T follicular helper cell (primary cell): Measurements from ENCODE around the gene PIBF1.
"Not testable (repeated sequence)": the region's sequence is repeated elsewhere in the genome, so short reads cannot be mapped to it uniquely, and the experiment has no call there.

Experiments
- DNase-seq: peaks from one replicate; pipeline ENCODE4 v3.0.0-alpha.2; 2020; ENCODE audit warnings: low read depth

The PIBF1 gene

GRCh38 chr13:73018336-73018735 lies 236.4 kb downstream of the PIBF1 start:
- no peak for DNase-seq

GRCh38 chr13:73025217-73026012 lies 243.5 kb downstream of the PIBF1 start:
- DNase-seq: no peak

- no peak for DNase-seq
Observed at GRCh38 chr13:73034901-73035300, 253.0 kb downstream of the PIBF1 start.

- DNase-seq: no peak
Observed at GRCh38 chr13:73035660-73036059, 253.7 kb downstream of the PIBF1 start.

GRCh38 chr13:73036566-73036965 lies 254.6 kb downstream of the PIBF1 start:
- no peak for DNase-seq

- DNase-seq: no peak
Observed at GRCh38 chr13:73038064-73038463, 256.1 kb downstream of the PIBF1 start.

GRCh38 chr13:73039201-73040108 lies 257.5 kb downstream of the PIBF1 start:
- no peak for DNase-seq

GRCh38 chr13:73040484-73040883 lies 258.6 kb downstream of the PIBF1 start:
- no peak for DNase-seq

GRCh38 chr13:73040968-73041596 lies 259.1 kb downstream of the PIBF1 start:
- no peak for DNase-seq

- no peak for DNase-seq
Observed at GRCh38 chr13:73045031-73045430, 263.1 kb downstream of the PIBF1 start.

- not testable (repeated sequence) for DNase-seq
Observed at GRCh38 chr13:73048615-73049014, 266.7 kb downstream of the PIBF1 start.

- DNase-seq: no peak
Observed at GRCh38 chr13:73054712-73055111, 272.8 kb downstream of the PIBF1 start.

- no peak for DNase-seq
Observed at GRCh38 chr13:73055813-73056564, 274.1 kb downstream of the PIBF1 start.

- DNase-seq: no peak
Observed at GRCh38 chr13:73056565-73056962, 274.6 kb downstream of the PIBF1 start.

- no peak for DNase-seq
Observed at GRCh38 chr13:73057284-73058063, 275.5 kb downstream of the PIBF1 start.

- DNase-seq: no peak
Observed at GRCh38 chr13:73058064-73058313, 276.1 kb downstream of the PIBF1 start.

- DNase-seq: no peak
Observed at GRCh38 chr13:73058432-73058735, 276.5 kb downstream of the PIBF1 start.

- peak; percentile 90 for DNase-seq
Observed at GRCh38 chr13:73058736-73059459, 277.0 kb downstream of the PIBF1 start, which contains the start of gene KLF5. Gene KLF5 (plus strand): TSS chr13:73059005. CDS start chr13:73059328, 323 bp downstream.

GRCh38 chr13:73059460-73060250 lies 277.7 kb downstream of the PIBF1 start:
- DNase-seq: peak; percentile 21
